CD4-positive, alpha-beta T cell (primary cell): Measurements from ENCODE around the gene AGPS. TPM values are rescaled to one million over a fixed set of nuclear protein-coding genes. Genes with fewer than 3 reads are reported as not detected.

Experiments
- ATAC-seq: fragments of 200-7000 bp; cut with Tn5 transposase; one replicate; pipeline ENCODE4 v1.10.0; 2022; ENCODE audit warnings: mild to moderate bottlenecking; ENCODE audit not compliant: poor library complexity
- CTCF ChIA-PET: fragments of 350-600 bp; sonication (Branson Sonifier 250); formaldehyde crosslinking; loops from one replicate; lab custom pipeline; 2021; ENCODE audit warnings: antibody characterized with exemption, inconsistent platforms; lab: Charles Lee
- POLR2A ChIA-PET: fragments of 350-600 bp; sonication (Branson Sonifier 250); formaldehyde crosslinking; loops from one replicate; lab custom pipeline; 2021; ENCODE audit warnings: antibody characterized with exemption, inconsistent platforms; lab: Charles Lee
- DNase-seq, 14 experiments: peaks; one replicate each; pipeline ENCODE4 v3.0.0-alpha.2; 2013 to 2020; ENCODE audit warnings: mixed read lengths in 2 of 14
- H3K27ac ChIP-seq, 2 donors: one replicate each; pipeline versions ENCODE4 v1.5.1 to v1.7.0; 2013; ENCODE audit warnings: low read length in 2 of 2, low read depth in 1 of 2, mild to moderate bottlenecking in 1 of 2
- H3K27me3 ChIP-seq, 2 experiments: 1 replicate in 1 of 2; 2 replicates in 1 of 2; pipeline versions ENCODE4 v1.6.1 to v1.7.0; 2013; ENCODE audit warnings: low read length in 2 of 2, control low read depth in 1 of 2, mild to moderate bottlenecking in 1 of 2, moderate library complexity in 1 of 2; ENCODE audit not compliant: insufficient read depth in 2 of 2, control insufficient read depth in 1 of 2
- H3K36me3 ChIP-seq: one replicate; pipeline ENCODE4 v1.6.1; 2013; ENCODE audit warnings: low read length, control low read depth; ENCODE audit not compliant: insufficient read depth
- H3K4me1 ChIP-seq: one replicate; pipeline ENCODE4 v1.6.1; 2013; ENCODE audit warnings: low read length, control low read depth; ENCODE audit not compliant: insufficient read depth
- H3K4me3 ChIP-seq: one replicate; pipeline ENCODE4 v1.5.1; 2013; ENCODE audit warnings: mild to moderate bottlenecking, low read length, moderate library complexity
- H3K9me3 ChIP-seq, 2 experiments: 1 replicate in 1 of 2; 2 replicates in 1 of 2; pipeline versions ENCODE4 v1.6.1 to v1.7.0; 2013; ENCODE audit warnings: low read length in 2 of 2, mild to moderate bottlenecking in 2 of 2, control low read depth in 1 of 2, moderate library complexity in 1 of 2; ENCODE audit not compliant: control insufficient read depth in 1 of 2, insufficient read depth in 1 of 2
- H3K27ac Mint-ChIP-seq: one replicate; pipeline ENCODE4 v1.8.0; 2020; ENCODE audit warnings: mixed read lengths
- H3K27me3 Mint-ChIP-seq: one replicate; pipeline ENCODE4 v1.8.0; 2021; ENCODE audit warnings: mixed read lengths
- H3K36me3 Mint-ChIP-seq: one replicate; pipeline ENCODE4 v1.8.0; 2021; ENCODE audit warnings: low read depth, mixed read lengths
- H3K4me1 Mint-ChIP-seq: one replicate; pipeline ENCODE4 v1.8.0; 2021; ENCODE audit warnings: low read depth, mixed read lengths
- H3K4me3 Mint-ChIP-seq: one replicate; pipeline ENCODE4 v1.8.0; 2020; ENCODE audit warnings: mild to moderate bottlenecking, mixed read lengths
- H3K9me3 Mint-ChIP-seq: one replicate; pipeline ENCODE4 v1.8.0; 2020; ENCODE audit warnings: mixed read lengths
- CTCF ChIP-seq: fragments of 200-600 bp; IDR thresholded peaks from one replicate; pipeline ENCODE4 v1.8.0; 2022; ENCODE audit warnings: antibody characterized with exemption, mild to moderate bottlenecking
- intact Hi-C, 2 experiments: fragments of 100-400 bp; cut with DNase I in 1 of 2; cut with micrococcal nuclease in 1 of 2; formaldehyde crosslinking; loops; one replicate each; pipeline versions ENCODE4 v1.15.1 to v1.9.0; 2023 to 2025; cut with DNase I, micrococcal nuclease
- total RNA-seq, 174 experiments: library from RNA in 2 of 174; stranded (reverse) in 2 of 174; gene quantifications; one replicate each; pipeline ENCODE4 v1.2.3 and lab custom pipeline; 2021 to 2026

Gene AGPS
- total RNA-seq, 2 experiments from 2014 or later = 21.5 to 23.9 TPM

DNA sequence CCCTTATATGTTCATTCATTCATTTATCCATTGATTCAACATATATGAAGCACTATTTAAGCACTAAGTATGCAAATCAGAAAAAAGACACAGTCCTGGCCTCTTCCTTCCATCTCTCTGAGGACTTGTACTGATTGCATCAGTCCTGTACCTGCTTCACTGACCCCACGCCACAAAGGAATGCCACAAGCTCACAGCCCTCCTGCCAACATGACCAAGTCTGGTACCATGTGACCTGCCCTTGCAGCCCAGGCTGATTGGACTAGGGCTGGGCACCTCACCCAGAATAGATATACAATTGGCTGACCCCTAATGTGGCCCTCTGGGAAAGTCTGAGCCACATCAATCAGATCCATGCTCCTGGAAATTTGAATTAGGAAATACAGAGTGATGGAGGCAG, 196.6 kb downstream of the AGPS start:
- no peaks in the 10 kb centered on the region for H3K9me3 Mint-ChIP-seq
- H3K4me3 ChIP-seq = no peak overlapping the region
- no peaks in the 10 kb centered on the region for H3K36me3 ChIP-seq
- CTCF ChIA-PET = no interaction called here
- H3K27ac ChIP-seq = no peak overlapping the region
- POLR2A ChIA-PET = no interaction called here
- no peak for DNase-seq
- no peak for TF ChIP-seq CTCF
- H3K4me1 ChIP-seq = no peaks in the 10 kb centered on the region
- no peak overlapping the region for H3K27ac Mint-ChIP-seq
- H3K9me3 ChIP-seq = no peaks in the 10 kb centered on the region
- intact Hi-C loops = no loop called here
- peaks cover 0 to 4% of the 10 kb centered on the region in 2 experiments for H3K27me3 ChIP-seq
- H3K4me3 Mint-ChIP-seq = no peak overlapping the region
- no peaks in the 10 kb centered on the region for H3K36me3 Mint-ChIP-seq
- ATAC-seq = no peak
- H3K27me3 Mint-ChIP-seq = peaks cover 25% of the 10 kb centered on the region
- no peaks in the 10 kb centered on the region for H3K4me1 Mint-ChIP-seq

- peaks cover 29% of the 10 kb centered on the region for H3K27me3 Mint-ChIP-seq
- Histone ChIP-seq H3K36me3 (no peaks in the 10 kb centered on the region), H3K27ac (no peak overlapping the region), H3K9me3 (no peaks in the 10 kb centered on the region), H3K27me3 (peaks cover 0 to 4% of the 10 kb centered on the region in 2 experiments), H3K4me1 (no peaks in the 10 kb centered on the region), H3K4me3 (no peak overlapping the region)
- ATAC-seq = no peak
- DNase-seq = no peak
- H3K36me3 Mint-ChIP-seq = no peaks in the 10 kb centered on the region
- no peak for TF ChIP-seq CTCF
- no peak overlapping the region for H3K27ac Mint-ChIP-seq
- ChIA-PET POLR2A (no interaction called here), CTCF (no interaction called here)
- no peaks in the 10 kb centered on the region for H3K4me1 Mint-ChIP-seq
- intact Hi-C loops = no loop called here
- H3K4me3 Mint-ChIP-seq = no peak overlapping the region
- H3K9me3 Mint-ChIP-seq = no peaks in the 10 kb centered on the region
Measured at GRCh38 chr2:177592397-177592796, 199.8 kb downstream of the AGPS start.

DNA sequence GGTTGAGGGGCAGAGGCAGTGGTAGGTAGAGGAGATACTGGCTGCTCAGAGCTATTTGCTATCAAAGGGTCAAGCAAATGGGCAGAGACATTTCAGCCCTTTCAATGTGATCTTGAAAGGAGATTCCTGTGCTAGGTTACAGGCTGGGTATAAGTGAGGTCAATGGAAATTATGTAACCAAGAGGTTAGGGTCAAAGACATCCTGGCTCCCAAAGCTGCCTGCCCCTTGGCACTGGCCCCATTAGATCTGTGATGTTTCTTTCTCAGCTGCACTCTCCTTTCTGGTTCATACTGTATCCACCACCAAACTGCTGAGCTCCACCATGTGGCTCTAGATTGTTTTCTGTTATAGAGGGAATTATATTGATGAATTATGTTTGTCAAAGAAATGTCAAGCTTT, 200.4 kb downstream of the AGPS start:
- H3K9me3 ChIP-seq = no peaks in the 10 kb centered on the region
- no peaks in the 10 kb centered on the region for H3K9me3 Mint-ChIP-seq
- intact Hi-C loops = no loop called here
- no peak overlapping the region for H3K27ac Mint-ChIP-seq
- no peak for DNase-seq
- H3K27me3 Mint-ChIP-seq = peaks cover 29% of the 10 kb centered on the region
- H3K4me3 ChIP-seq = no peak overlapping the region
- ChIA-PET CTCF (no interaction called here), POLR2A (no interaction called here)
- TF ChIP-seq CTCF = no peak
- no peaks in the 10 kb centered on the region for H3K4me1 Mint-ChIP-seq
- H3K36me3 Mint-ChIP-seq = no peaks in the 10 kb centered on the region
- no peaks in the 10 kb centered on the region for H3K36me3 ChIP-seq
- no peak overlapping the region for H3K4me3 Mint-ChIP-seq
- H3K27me3 ChIP-seq = peaks cover 0 to 4% of the 10 kb centered on the region in 2 experiments
- no peaks in the 10 kb centered on the region for H3K4me1 ChIP-seq
- H3K27ac ChIP-seq = no peak overlapping the region
- ATAC-seq = no peak
